Measurements from ENCODE around the gene POLR2C. TPM values are rescaled to one million over a fixed set of nuclear protein-coding genes. Genes with fewer than 3 reads are reported as not detected.
A peak's percentile ranks its signal among the peaks of the same experiment; 100 is the strongest.

Gene POLR2C
- total and polyA plus RNA-seq, 2 experiments from 2014 or later: 40.0 to 163 TPM

DNA sequence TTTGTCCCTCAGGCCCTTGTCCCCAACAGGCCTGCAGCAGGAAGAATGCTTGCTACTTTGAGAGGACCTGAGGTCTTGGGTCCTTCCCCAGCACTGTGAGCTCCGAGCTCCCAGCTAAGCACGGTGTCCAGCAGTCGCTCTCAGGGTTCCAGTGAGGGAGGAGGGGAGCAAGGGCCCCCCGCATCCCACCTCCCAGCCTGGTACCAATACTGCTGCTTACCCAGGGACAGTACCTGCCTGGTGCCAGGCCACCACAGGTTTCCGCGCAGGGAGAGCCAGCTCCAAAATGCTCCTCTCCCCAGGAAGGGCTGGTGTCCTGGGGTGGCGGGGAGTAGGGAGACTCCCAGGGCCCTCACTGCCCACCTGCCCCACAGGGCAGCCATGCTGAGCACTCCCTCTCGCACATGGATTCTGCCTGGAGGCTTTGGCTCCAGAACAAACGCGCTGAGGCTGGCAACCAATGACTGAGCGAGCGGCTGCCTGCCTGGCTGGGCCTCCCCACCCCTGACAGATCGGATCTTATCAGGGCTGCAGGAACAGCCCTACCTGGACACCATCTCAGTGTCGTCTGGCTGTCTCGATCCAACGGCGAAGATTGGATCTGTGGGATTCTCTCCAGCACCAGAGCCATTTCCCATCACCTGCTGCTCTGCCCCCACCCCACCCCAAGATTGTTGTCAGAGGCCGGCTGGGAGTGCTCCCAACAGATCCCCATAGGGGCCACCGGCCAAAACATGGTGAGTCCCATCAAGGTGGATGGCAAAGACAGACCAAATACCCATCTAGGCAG lies 21.4 kb downstream of the POLR2C start:
- no peak overlapping the region for H3K27ac ChIP-seq
- H3K9ac ChIP-seq: no peak overlapping the region
- WGBS, 2 experiments (ENCODE audit: low coverage in 1 of 2, low lambda C conversion rate in 2 of 2, missing lambda C conversion rate in 2 of 2): 89 to 92% methylated on average over 14 to 19 of the region's 19 CpGs
- no peaks in the 10 kb centered on the region for H3K9me2 ChIP-seq (ENCODE audit: insufficient read depth)
- H4K20me1 ChIP-seq (ENCODE audit: insufficient read depth): no peaks in the 10 kb centered on the region
- 0 out of 2 replicates have a peak, but pooled peaks cover 10% of the 10 kb centered on the region for H3F3A ChIP-seq (ENCODE audit: insufficient read depth)
- no peaks in the 10 kb centered on the region for H3K36me3 ChIP-seq (ENCODE audit: low read depth)
- no peak overlapping the region for H2AFZ ChIP-seq
- no peak overlapping the region for H3K4me3 ChIP-seq
- no peak overlapping the region for H3K4me2 ChIP-seq (ENCODE audit: unreplicated experiment)
- H3K9me3 ChIP-seq (ENCODE audit: low read depth): no peaks in the 10 kb centered on the region
- no peak for DNase-seq
- in situ Hi-C loops (cut with MboI): no loop called here
- peaks cover 19% of the 10 kb centered on the region for H3K79me2 ChIP-seq (ENCODE audit: insufficient read depth)
- H3K4me1 ChIP-seq (ENCODE audit: insufficient read depth): peaks cover 30% of the 10 kb centered on the region
- H3K27me3 ChIP-seq (replicated peaks; ENCODE audit: insufficient read depth): no peaks in the 10 kb centered on the region
- no peak for TF ChIP-seq EZH2phosphoT487 (IDR thresholded peaks at IDR 0.05; ENCODE audit: insufficient read depth, low read depth)
- TF ChIP-seq EZH2 (IDR thresholded peaks at IDR 0.05; ENCODE audit: insufficient read depth, poor library complexity, severe bottlenecking): no peak

DNA sequence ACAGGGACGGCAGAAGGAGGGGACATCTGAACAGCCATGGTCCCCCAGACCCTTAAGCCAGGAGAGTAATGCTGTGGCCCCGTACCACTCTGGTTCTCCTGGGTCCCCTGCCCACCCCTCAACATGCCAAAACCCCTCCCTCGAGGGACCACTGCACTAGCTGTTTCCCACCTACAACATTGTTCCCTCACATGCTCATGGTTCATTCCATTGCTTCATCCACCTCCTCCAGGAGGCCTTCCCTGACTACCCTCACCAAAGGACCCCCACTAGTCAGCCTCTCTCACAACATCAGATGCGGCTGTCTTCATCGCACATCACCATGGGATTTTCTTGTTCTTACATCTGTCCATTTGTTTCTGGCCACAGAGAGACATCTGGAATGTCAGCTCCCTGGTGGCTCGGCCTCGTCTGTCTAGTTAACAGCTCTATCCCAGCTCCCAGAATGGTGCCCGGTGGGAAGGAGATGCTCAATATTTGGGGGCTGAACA lies 22.1 kb downstream of the POLR2C start:
- no peak overlapping the region for H3K4me2 ChIP-seq (ENCODE audit: unreplicated experiment)
- H3K36me3 ChIP-seq (ENCODE audit: low read depth): no peaks in the 10 kb centered on the region
- H3K9me3 ChIP-seq (ENCODE audit: low read depth): no peaks in the 10 kb centered on the region
- no peak overlapping the region for H2AFZ ChIP-seq
- peak overlapping the region; percentile 98 for H3K9ac ChIP-seq
- no peaks in the 10 kb centered on the region for H3K9me2 ChIP-seq (ENCODE audit: insufficient read depth)
- H4K20me1 ChIP-seq (ENCODE audit: insufficient read depth): no peaks in the 10 kb centered on the region
- peaks cover 30% of the 10 kb centered on the region for H3K4me1 ChIP-seq (ENCODE audit: insufficient read depth)
- H3F3A ChIP-seq (ENCODE audit: insufficient read depth): 0 out of 2 replicates have a peak, but pooled peaks cover 10% of the 10 kb centered on the region
- peak overlapping the region; percentile 96; the same call in 1 of the 2 replicates for H3K4me3 ChIP-seq
- 81 to 83% methylated on average over 8 of the region's 8 CpGs for WGBS, 2 experiments (ENCODE audit: low coverage in 1 of 2, low lambda C conversion rate in 2 of 2, missing lambda C conversion rate in 2 of 2)
- H3K79me2 ChIP-seq (ENCODE audit: insufficient read depth): peaks cover 13% of the 10 kb centered on the region
- no peak for DNase-seq
- no peak for TF ChIP-seq EZH2phosphoT487 (IDR thresholded peaks at IDR 0.05; ENCODE audit: insufficient read depth, low read depth)
- no peak for TF ChIP-seq EZH2 (IDR thresholded peaks at IDR 0.05; ENCODE audit: insufficient read depth, poor library complexity, severe bottlenecking)
- no peak overlapping the region for H3K27ac ChIP-seq
- H3K27me3 ChIP-seq (replicated peaks; ENCODE audit: insufficient read depth): no peaks in the 10 kb centered on the region
- in situ Hi-C loops (cut with MboI): no loop called here

DNA sequence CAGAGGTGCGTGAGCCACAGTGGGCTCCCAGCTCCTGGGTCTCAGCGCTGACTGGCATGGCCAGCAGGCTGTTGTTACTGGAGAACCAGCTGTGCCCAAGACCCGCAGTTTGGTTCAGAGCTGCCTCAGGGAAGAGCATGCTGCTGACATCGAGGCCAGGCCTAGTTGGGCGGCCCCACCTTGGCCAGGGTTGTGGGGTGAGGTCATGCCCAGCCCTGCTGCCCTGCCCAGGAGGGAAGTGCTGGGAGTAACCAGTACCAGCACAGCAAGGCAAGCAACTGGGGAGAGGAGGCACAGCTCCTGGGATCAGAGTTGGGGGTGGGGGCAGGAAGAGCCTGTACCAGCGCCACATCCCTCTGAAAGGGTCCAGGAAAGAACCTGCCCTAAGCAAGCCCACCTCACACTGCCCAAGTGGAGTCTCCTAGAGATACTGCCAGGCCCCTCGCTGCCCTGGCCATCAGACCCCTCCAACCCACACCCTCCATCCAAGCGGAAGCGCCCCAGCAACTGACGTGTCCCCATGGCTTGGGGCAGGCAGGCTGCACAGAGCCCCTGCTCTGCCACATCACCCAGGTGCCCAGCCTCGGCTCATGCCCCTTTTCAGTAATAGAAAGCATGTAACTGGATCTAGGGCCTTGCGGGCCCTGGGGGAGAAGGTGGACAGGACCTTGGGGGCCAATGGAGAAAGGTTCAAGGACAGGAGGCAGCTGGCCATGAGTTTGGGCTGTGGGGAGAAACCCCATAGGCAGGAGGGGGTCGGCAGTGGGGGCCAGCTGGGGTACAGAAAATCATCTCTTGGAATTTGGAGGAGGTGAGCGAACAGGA lies 22.8 kb downstream of the POLR2C start:
- H3K4me2 ChIP-seq (ENCODE audit: unreplicated experiment): peak overlapping the region; percentile 98
- WGBS, 2 experiments (ENCODE audit: low coverage in 1 of 2, low lambda C conversion rate in 2 of 2, missing lambda C conversion rate in 2 of 2): 39 to 45% methylated on average over 13 to 14 of the region's 14 CpGs
- no peaks in the 10 kb centered on the region for H3K36me3 ChIP-seq (ENCODE audit: low read depth)
- in situ Hi-C loops (cut with MboI): no loop called here
- no peak for TF ChIP-seq EZH2phosphoT487 (IDR thresholded peaks at IDR 0.05; ENCODE audit: insufficient read depth, low read depth)
- no peak for TF ChIP-seq EZH2 (IDR thresholded peaks at IDR 0.05; ENCODE audit: insufficient read depth, poor library complexity, severe bottlenecking)
- DNase-seq: peak; percentile 63
- peak overlapping the region; percentile 83 for H3K27ac ChIP-seq
- no peaks in the 10 kb centered on the region for H4K20me1 ChIP-seq (ENCODE audit: insufficient read depth)
- peak overlapping the region; percentile 79 for H2AFZ ChIP-seq
- H3K4me3 ChIP-seq: peak overlapping the region; percentile 96
- H3K9me3 ChIP-seq (ENCODE audit: low read depth): no peaks in the 10 kb centered on the region
- H3K9ac ChIP-seq: peak overlapping the region; percentile 98
- H3K4me1 ChIP-seq (ENCODE audit: insufficient read depth): peaks cover 24% of the 10 kb centered on the region
- H3F3A ChIP-seq (ENCODE audit: insufficient read depth): 0 out of 2 replicates have a peak, but pooled peaks cover 10% of the 10 kb centered on the region
- no peaks in the 10 kb centered on the region for H3K27me3 ChIP-seq (replicated peaks; ENCODE audit: insufficient read depth)
- H3K9me2 ChIP-seq (ENCODE audit: insufficient read depth): no peaks in the 10 kb centered on the region
- peaks cover 12% of the 10 kb centered on the region for H3K79me2 ChIP-seq (ENCODE audit: insufficient read depth)

Data from GM23248 (cell line).